DMS153 treated with DMSO at 0.1 percent for 48 hours (cell line): Measurements from ENCODE around the gene SUCNR1.
"Not testable (repeated sequence)": the region's sequence is repeated elsewhere in the genome, so short reads cannot be mapped to it uniquely, and the experiment has no call there.

Source experiments
- DNase-seq: peaks from one replicate; lab custom pipeline; 2025; ENCODE audit not compliant: unreplicated experiment; lab: John Stamatoyannopoulos, UW

Gene SUCNR1, protein sequence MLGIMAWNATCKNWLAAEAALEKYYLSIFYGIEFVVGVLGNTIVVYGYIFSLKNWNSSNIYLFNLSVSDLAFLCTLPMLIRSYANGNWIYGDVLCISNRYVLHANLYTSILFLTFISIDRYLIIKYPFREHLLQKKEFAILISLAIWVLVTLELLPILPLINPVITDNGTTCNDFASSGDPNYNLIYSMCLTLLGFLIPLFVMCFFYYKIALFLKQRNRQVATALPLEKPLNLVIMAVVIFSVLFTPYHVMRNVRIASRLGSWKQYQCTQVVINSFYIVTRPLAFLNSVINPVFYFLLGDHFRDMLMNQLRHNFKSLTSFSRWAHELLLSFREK

DNA sequence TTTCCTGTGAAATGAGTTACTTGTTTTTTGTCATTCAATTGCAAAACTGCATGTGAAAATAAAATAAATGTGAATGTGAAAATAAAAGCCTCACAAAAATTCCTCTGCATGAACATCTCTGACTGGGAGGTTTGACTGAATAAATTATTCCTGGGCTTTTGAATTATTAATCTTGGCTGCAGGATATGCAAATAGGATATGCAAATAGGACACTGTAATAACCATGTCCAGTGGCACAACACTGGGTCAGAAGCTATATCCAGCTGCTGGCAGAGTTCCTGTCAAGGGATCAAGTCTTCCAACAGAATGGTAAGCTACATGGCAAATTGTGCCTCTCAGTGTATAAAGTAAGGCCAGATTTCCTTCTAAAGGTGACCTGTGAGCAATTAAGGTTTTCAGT, at the start of gene SUCNR1:
SUCNR1 (plus strand) TSS at position 246 of the 400 bp plus-strand sequence. CDS start 6,250 bp downstream, outside the sequence.
- DNase-seq: no peak

DNA sequence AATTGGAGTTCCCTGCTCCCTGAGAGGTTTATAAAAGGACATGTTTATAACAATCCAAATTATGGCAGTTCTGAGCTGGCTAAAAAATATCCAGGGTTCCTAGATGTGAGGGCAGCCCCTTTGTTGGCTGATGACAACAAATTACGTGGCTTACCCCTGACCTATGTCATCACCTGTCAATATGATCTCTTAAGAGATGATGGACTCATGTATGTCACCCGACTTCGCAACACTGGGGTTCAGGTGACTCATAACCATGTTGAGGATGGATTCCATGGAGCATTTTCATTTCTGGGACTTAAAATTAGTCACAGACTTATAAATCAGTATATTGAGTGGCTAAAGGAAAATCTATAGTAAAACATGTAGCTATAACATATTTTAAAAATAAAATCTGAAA, 45.6 kb upstream of the SUCNR1 start:
- no peak for DNase-seq

DNA sequence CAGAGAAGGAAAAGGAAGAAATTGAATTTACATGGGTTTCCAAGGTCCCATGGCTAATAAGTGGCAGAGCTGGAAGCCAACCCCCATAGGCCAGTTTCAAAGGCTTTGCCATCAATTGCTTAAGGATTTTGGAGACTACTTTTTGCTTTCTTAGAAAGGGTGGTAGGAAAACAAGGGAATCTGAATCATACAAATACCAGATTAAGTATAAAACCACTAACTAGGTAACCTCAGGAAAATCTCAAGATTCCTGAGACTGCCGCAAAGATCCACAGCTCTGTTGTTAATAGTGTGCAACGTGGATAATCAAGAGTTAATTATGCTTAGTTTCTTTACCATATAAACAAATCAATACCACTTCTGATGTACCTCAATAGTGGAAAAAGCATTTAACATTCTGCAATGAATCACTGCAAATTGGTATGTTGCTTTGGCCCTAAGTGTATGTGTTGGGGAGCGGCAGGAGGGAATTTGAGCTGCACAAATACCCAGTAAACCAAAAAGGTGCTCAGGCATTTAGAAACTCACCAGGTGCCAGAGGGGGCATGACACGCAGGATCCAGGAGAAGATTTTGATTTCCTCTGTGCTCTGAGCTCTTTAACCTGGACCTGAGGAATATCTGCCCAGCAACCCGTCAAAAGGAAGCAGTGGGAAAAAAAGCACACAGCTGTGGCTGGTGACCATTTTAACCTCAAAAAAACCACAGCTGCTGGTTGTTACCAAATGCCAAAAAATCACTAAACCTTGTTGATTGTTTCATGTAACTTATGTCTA, 37.5 kb upstream of the SUCNR1 start:
- DNase-seq: no peak

DNA sequence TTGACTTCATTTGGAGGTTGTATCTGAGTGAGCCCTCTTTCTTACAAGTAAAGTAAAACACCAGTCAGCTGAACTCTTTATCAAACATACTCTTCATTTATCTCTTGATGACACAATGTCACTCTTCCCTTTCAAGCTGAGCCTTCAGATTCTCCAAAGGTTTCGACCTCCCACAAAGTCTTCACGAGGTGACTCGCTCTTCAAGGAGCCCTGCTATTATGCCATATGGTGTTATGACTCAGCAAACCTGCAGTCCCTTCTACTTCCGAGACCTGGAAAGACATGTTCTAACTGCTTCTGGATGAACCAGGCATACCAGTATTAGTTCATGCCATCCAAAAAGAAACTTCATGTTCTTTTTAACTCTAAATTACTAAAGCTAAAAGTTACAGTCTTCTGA, 36.4 kb upstream of the SUCNR1 start:
- no peak for DNase-seq

DNA sequence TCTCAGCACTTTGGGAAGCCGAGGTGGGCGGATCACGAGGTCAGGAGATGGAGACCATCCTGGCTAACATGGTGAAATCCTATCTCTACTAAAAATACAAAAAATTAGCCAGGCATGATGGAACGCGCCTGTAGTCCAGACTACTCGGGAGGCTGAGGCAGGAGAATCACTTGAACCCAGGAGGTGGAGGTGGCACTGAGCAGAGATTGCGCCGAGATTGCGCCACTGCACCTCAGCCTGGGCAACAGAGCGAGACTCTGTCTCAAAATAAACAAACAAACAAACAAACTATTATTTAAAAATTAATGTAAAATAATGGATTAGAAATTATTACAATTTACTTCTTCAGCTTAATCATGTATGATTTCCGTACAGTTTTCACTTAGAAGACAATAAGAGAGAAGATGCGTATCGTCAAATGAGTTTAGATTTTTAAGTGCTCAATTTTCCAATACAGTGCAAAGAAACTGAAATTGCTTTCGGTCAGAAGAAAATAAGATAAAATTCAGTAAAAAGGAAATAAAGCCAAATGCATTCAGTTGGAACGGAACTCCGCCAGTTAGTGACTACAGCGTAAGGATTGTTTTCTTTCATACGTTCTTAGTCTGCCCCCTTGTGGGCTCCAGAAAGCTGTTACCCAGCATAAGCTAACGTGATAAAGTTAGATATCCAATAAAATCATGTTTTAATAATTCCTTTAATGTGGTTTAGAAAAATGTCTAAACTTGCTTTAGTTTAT, 34.7 kb upstream of the SUCNR1 start:
- peak; percentile 43 for DNase-seq

DNA sequence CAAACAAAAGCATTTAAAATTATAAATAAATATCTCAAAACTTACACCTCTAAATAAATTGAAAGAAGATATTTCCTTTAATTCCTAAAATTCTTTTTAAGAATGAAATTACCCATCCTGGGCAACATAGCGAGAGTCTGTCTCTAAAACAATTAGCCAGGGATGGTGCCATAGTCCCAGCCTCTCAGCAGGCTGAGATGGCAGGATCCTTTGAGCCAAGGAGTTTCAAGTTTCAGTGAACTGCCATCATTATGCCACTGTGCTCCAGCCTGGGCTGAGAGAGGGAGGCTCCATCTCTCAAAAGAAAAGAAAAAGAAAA, 34.2 kb upstream of the SUCNR1 start:
- DNase-seq: no peak

DNA sequence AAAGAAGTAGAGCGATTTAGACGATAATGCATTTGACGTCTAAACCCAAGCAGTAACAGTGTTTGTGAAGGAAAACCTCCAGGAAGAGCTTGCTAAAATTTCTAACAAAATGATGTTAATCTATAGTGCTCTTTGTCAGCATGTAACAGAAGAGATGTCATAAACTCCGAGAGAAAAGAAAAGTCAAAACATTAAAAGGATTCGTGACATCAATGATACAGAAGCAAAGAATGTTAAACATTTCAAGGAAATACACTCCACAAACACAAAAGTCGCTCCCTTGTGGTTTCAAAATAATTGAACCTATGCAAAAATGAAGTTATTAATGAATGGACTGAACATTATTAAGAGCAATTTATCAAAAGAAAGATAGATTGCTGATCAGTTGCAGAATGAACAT, 31.6 kb upstream of the SUCNR1 start:
- no peak for DNase-seq

DNA sequence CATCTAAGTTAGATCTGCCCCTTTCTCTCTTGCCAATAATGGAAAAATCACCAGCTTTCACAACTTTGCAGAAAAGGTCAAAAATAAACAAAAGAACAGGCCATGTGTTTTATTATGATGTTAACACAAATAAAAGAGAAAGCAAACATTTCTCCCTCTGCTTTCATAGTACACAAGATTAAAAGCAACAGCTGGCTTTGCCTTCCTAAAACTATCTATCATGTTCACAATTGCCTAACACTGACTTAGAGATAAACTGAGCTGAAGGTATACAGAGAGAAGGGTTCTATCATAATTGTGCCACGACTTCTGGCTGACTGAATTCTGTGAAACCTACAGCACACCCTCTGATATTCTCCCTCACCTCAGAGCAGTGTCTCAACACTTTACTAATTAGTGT, 30.2 kb upstream of the SUCNR1 start:
- DNase-seq: no peak

DNA sequence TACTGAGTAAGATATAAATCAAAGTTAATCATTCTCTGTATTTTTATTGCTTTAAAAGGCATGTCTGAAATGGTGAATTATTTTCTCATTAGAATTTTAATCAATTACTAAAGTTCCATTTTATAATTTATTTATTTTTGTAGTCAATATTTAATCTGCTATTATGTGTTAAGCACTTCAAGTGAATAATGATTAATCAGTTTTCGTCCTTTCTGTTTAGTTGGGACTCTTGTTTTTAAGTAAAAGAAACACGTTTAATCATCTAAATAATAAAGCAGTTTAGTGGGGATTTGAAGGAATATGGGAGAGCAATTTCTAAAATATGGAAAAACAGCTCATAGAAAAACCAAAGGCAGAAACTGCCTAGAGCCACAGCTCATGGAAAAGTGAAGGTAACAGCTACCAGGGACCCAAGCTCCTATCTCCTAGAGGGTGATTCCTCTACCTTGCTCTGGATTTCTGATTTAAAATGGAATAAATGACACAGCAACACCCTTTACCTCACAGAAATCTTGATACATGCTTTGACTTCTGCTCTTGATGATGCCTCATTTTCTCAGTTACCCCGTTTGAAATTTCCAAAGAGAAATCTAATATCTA, 28.0 kb upstream of the SUCNR1 start:
- no peak for DNase-seq

DNA sequence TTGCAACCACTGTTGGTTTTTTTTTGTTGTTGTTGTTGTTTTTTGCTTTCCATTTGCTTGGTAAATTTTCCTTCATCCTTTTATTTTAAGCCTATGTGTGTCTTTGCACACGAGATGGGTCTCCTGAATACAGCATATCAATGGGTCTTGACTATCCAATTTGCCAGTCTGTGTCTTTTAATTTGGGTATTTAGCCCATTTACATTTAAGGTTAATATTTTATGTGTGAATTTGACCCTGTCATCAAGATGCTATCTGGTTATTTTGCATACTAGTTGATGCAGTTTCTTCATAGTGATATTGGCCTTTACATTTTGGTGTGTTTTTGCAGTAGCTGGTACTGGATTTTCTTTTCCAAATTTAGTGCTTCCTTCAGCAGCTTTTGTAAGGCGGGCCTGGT, 23.4 kb upstream of the SUCNR1 start:
- DNase-seq: not testable (repeated sequence)

DNA sequence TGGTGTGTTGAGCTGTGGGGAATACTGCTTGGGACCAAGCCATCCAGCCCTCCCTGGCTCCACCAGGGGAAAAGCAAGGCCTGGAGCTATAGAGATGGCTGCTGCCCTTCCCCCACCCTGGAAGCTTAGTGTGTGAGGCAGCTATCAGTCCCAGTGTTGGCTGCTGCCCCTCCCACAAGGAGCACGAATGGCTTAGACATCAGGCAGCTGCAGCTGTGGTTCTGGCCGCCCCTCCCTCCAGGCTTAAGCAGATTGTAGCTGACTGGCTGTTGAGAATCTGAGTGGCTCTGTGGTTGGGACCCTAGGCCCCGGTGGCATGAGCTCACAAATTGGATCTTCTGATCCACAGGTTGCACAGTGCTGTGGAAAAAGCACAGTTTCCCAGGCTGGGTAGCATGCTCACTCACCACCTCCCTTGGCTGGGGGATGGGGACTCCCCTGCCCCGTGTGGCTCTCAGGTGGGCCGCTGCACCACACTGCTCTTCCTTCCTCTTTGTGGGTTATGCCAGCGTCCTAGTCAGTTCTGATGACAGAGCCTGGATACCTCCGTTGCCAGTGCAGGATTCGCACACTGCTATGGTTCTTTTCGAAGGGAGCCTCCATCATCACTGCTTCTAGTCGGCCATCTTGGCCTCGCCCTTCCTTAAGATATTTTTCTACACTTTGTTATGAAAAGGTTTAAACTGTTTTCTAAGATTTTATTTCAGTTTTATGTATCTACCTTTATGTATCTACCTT, 21.2 kb upstream of the SUCNR1 start:
- DNase-seq: no peak

DNA sequence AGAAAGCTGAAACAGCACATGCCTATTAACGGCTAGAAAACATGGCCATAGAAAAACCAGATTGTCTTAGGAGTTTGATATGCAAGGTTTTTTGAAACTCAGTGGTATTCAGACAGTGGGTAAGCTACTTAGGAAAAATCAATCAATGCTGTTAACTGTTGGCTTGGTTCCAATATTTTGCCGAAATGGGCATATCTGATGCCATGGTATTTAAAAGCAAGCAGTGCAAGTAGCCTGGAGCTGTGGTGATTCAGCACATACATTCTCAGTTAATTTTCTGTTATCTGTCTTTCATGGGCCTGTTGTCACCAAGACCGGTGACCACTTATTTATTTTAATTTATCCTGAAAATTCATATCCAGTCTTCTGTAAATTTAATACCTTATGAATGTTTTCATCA, 17.3 kb upstream of the SUCNR1 start:
- DNase-seq: no peak

DNA sequence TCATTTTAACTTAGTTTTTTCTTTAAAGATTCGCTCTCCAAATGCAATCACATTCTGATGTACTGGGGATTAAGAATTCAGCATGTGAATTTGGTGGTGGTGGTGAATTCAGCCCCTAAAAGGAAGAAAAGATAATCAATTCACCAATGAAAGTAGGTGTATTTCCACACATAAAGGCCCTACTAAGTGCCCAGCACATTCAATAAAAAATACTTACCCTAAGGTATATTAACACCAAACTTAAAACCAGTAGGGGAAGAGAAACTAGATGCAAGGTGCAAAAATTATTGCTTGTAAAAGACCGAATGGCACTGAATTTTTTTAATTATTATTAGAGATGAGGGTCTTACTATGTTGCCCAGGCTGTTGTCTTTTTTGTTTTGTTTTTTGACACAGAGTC, 16.8 kb upstream of the SUCNR1 start:
- no peak for DNase-seq

DNA sequence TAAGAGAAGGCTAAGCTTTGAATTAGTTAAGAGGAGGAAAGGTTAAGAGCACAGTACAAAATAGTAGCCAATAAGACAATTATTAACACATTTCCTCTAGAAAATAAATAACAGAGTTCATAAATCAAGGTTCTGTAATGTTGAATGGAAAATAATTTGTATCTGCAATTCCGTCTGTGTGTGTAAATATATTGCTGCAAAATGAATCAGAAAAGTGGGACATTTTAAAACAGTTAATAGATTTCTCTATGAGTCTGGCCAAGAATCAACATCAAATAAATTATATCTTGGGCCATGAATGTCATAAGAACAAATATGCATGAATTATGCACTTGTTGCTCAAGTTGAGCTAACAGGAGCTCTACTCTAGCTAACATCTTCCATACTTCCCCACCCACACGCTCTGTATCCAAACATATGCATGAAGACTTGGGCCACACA, 14.2 kb upstream of the SUCNR1 start:
- DNase-seq: no peak

DNA sequence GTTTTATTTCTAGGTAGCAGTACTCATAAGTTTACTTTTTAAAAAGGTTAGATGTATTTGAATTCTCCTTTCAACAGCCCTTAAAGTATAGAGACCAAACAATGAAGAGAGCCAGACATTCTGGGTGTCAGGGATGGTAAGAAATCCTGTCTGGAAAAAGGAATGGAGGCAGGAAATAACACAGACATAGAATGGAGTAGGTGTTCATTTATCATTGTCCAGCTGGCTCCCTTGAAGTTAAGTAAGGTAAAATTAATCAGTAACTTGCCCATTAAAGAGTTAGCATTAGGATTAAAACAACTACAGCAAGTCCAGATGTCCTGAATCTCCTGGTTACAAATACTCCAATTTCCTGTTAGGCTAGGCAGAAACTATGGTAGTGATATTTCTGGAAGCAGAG, 13.5 kb upstream of the SUCNR1 start:
- no peak for DNase-seq

DNA sequence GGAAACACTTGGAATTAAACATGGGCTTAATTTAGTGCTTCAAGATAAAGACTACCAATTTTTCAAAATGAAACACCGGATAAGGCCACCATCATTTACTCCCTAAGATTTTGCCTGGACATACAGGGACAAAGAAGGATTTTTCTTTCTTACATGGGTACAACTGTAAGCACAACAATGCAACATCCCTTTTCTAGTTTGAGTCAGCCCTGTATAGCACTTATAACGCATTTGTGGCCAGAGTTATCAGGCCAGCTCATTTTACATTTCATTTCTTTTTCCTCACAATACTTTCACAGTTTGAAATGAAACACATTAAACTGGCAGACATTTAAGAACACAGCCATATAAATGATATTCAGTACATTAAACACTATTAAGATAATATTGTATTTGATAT, 9.8 kb upstream of the SUCNR1 start:
- no peak for DNase-seq

DNA sequence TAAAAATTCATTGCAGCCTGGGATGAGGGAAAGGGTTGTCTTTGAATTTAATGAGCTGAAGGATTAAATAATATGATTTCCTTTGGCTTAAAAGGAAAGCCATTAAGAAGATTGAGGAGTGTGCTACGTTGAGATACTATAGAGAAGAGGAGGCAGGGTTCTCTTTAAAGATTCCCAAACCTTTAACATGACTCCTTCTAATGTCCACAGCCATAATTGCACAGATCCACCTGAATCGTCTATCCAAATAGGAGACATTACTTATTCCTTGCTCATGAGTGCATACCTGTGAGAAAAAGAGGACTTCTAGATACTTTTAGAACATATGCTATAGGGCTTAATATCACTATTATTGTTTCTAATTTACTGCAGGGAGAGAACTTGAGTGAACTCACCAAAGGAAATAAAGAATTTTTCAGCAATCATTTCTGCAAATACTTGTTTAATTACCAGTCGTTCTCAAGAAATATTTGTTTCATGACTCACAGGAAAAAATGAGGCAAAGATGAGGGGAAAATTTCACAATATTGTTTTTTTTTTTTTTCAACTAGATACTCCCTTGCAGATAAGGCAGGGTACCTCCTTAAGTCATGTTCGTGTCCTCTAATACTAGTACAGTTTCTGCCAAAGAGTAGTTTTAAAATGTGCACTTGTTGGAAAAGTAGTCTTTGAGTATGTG, 8.9 kb upstream of the SUCNR1 start:
- no peak for DNase-seq

DNA sequence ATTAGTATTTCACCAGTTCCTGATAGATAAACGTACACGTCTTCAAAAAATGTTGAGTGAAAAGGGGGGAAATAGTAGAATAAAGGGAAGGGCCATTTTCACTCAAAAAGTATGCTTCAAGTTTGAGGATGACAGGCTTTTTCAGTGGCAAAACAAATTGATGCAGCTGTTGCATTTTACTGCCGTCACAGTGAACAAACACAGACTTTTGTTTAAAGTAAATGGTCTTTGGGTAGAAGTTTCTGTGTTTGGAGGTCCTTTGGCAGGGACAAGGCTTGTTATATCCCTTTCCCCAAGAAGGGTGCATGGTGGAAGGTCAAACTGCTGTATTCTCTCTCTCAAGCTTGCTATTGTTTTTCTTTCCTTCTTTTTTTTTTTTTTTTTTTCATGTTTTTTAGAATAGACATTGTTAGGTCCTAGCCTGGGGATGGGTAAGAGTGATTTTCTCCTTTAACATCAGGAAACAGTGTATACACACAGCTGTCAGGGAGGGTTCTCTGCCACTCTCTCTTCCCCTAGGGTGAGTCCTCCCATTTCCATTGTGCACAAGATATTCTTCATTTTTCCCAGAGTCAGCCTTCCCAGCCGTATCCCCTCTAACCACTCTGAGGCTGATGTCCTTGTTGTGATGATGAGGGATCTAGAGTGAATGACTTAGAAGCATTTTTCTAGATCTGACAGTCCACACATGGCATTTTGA, 6.6 kb upstream of the SUCNR1 start:
- no peak for DNase-seq

DNA sequence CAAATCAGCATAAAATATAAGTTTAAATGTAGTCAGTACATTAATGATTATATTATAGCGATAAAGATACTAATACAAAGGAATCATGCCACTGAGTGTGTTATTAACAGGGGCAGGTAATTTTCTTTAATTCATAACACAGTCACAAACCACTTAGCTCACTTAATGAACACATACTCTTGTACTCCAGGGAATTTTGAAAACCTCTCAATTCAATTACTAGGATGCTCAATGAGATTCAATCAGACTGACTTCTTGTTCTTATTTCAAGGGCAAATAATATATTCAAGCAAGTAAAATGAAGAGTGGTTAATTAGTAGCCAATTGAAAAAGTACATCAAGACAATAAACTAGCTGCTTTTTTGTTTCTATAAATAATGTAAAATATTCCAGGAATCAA, 5.8 kb upstream of the SUCNR1 start:
- DNase-seq: no peak

DNA sequence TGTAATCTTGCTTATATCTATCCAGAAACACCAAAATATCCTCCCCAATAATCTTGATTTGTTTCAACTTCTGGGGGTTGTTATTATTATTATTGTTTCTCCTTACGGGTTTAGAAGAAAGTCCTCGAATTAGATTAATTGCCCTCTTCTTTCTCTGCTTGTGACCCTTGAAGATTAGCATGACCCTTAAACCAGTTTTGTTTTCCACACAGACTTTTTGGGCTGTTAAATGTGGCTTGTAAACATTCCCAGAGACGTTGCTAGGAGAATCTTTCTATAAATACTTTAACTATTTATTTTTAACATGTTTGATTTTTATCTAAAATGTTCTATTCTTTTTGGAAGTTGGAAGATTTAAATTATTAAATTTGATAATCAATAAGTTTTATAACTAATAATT, 4.3 kb upstream of the SUCNR1 start:
- no peak for DNase-seq
